Measurements from ENCODE around the gene ATXN7L1. TPM values are rescaled to one million over a fixed set of nuclear protein-coding genes. Genes with fewer than 3 reads are reported as not detected.

The ATXN7L1 gene
- total and polyA plus RNA-seq, 7 donors: 5.4 to 20.5 (median 12.8) TPM

DNA sequence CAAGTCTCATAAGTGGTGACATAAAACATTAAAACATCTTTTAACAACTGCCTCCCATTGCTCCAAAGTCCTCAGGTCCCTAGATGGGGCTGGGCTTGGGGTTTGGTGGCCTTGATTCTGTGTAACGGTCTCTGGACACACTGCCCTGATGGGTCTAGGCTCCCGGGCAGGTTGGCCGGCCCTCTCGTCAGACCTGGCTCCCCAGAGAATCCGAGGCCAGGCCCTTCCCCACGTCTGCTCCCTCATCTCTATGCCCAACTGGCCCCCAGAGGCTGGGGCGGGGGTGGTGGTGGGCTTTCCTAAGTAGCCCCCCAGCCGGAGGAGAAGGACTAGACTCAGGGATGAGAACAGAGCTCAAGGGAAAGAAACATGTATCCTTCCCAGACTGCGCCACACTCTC lies 263.6 kb downstream of the ATXN7L1 start:
- H3K27me3 ChIP-seq: no peaks in the 10 kb centered on the region

DNA sequence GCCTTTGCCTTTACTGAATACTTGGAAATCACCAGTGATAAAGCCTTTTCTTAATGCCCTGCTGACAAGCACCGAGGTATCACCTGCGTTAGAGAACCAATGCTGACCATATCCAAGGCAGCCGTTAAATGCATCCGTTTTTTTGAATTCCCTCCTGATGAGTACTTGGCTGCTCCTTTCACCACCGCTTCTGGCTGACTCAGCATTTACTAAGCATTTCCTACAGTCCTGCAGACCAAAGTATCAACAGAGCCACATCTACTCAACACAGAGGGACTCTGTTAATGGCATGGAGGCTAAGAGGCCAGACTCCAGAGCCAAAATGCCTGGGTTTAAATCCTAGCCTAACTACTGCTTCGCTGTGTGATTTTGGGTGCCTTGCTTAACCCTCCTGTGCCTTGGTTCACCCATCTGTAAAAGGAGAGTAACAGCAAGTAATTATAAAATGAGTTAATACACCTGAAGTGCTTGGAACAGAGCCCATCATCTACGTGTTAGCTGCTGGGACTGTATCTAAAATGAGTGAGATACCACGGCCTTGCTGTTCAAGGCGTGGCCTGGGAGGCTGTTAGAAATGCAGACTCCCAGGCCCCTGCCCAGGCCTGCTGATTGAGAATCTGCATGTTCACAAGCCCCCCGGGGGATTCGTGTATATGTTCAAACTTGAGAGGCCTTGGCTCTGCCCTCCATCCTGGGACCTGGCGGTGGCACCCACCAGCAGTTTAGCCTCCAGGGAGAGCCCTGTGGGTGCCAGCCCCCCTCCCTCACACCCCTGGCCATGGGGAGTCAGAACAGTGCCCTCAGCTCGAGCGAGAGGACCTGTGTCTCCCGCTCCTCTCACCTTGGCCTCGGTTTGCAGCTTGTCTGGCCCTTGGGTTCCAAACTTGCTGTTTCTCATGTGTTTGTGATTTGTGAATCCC lies 264.3 kb downstream of the ATXN7L1 start:
- no peaks in the 10 kb centered on the region for H3K27me3 ChIP-seq
- H3K36me3 ChIP-seq: peaks cover 12 to 55% (median 15%) of the 10 kb centered on the region in 4 donors
- no peaks in the 10 kb centered on the region for H3K9me3 ChIP-seq
- peak; percentile 60 for DNase-seq
- H3K4me3 ChIP-seq: no peak overlapping the region
- intact Hi-C loops (cut with DNase I): no loop called here
- 87 to 92% methylated on average over 16 of the region's 16 CpGs for WGBS, 2 donors
- no peak for TF ChIP-seq EP300 (IDR thresholded peaks at IDR 0.05)
- no peak for TF ChIP-seq POLR2AphosphoS5 (IDR thresholded peaks at IDR 0.05)
- no peak for TF ChIP-seq POLR2A (IDR thresholded peaks at IDR 0.05)
- TF ChIP-seq, protein P1, sequence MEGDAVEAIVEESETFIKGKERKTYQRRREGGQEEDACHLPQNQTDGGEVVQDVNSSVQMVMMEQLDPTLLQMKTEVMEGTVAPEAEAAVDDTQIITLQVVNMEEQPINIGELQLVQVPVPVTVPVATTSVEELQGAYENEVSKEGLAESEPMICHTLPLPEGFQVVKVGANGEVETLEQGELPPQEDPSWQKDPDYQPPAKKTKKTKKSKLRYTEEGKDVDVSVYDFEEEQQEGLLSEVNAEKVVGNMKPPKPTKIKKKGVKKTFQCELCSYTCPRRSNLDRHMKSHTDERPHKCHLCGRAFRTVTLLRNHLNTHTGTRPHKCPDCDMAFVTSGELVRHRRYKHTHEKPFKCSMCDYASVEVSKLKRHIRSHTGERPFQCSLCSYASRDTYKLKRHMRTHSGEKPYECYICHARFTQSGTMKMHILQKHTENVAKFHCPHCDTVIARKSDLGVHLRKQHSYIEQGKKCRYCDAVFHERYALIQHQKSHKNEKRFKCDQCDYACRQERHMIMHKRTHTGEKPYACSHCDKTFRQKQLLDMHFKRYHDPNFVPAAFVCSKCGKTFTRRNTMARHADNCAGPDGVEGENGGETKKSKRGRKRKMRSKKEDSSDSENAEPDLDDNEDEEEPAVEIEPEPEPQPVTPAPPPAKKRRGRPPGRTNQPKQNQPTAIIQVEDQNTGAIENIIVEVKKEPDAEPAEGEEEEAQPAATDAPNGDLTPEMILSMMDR (IDR thresholded peaks at IDR 0.05): no peak
- H3K27ac ChIP-seq: no peak overlapping the region
- no peaks in the 10 kb centered on the region for H3K4me1 ChIP-seq

More for the DNA sequence above, 263.6 kb downstream of the ATXN7L1 start:
- no peak overlapping the region for H3K4me3 ChIP-seq
- H3K4me1 ChIP-seq: no peaks in the 10 kb centered on the region
- peaks cover 12 to 57% (median 18%) of the 10 kb centered on the region in 4 donors for H3K36me3 ChIP-seq
- TF ChIP-seq, protein P1 (IDR thresholded peaks at IDR 0.05): no peak
- intact Hi-C loops (cut with DNase I): no loop called here
- 93 to 95% methylated on average over 9 of the region's 9 CpGs for WGBS, 2 donors
- H3K9me3 ChIP-seq: no peaks in the 10 kb centered on the region
- no peak overlapping the region for H3K27ac ChIP-seq
- DNase-seq: peak; percentile 53

DNA sequence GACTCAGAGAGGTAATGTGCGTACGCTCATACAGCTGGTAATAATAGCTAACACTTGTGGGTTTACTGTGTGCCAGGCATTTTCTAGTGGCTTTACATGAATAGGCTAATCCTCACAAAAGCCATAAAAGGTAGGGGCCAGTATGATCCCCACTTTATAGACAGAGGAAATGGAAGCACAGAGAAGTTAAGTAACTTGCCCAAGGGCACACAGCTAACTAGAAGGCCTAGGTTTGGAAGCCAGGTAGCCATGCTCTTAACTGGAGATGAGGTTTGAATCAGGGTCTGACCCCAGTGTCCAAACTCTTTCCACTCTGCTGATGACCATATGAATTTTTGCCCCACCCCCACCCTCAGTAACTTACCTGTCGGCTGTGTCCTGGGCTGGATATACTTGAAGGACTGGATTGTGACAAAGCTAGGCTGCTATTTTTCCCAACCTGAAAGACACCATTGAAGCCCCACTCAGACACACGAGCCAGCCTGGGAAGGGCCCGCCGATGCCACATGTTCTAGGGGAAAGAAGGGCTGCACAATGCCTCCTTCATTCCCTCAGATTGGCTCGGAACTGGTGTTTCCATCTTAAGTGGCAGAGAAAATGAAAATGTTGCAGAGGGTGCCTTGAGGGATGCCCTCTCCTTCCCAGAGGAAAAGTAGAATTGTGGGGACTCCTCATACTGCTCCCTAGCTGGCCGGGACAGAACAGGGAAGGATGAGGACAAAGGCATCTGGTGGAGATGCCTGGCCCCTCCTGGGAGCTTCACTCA lies 266.1 kb downstream of the ATXN7L1 start:
- intact Hi-C loops (cut with DNase I): no loop called here
- TF ChIP-seq, protein P1 (IDR thresholded peaks at IDR 0.05): no peak
- TF ChIP-seq EP300 (IDR thresholded peaks at IDR 0.05): no peak
- TF ChIP-seq POLR2AphosphoS5 (IDR thresholded peaks at IDR 0.05): no peak
- no peak for TF ChIP-seq POLR2A (IDR thresholded peaks at IDR 0.05)
- no peak overlapping the region for H3K4me3 ChIP-seq
- peak; percentile 27 for DNase-seq
- no peaks in the 10 kb centered on the region for H3K27me3 ChIP-seq
- no peaks in the 10 kb centered on the region for H3K9me3 ChIP-seq
- WGBS, 2 donors: 96 to 97% methylated on average over 8 of the region's 8 CpGs
- peaks cover 8 to 41% (median 14%) of the 10 kb centered on the region in 4 donors for H3K36me3 ChIP-seq
- H3K4me1 ChIP-seq: peaks cover 0 to under 1% (median 0%) of the 10 kb centered on the region in 4 donors
- no peak overlapping the region for H3K27ac ChIP-seq

DNA sequence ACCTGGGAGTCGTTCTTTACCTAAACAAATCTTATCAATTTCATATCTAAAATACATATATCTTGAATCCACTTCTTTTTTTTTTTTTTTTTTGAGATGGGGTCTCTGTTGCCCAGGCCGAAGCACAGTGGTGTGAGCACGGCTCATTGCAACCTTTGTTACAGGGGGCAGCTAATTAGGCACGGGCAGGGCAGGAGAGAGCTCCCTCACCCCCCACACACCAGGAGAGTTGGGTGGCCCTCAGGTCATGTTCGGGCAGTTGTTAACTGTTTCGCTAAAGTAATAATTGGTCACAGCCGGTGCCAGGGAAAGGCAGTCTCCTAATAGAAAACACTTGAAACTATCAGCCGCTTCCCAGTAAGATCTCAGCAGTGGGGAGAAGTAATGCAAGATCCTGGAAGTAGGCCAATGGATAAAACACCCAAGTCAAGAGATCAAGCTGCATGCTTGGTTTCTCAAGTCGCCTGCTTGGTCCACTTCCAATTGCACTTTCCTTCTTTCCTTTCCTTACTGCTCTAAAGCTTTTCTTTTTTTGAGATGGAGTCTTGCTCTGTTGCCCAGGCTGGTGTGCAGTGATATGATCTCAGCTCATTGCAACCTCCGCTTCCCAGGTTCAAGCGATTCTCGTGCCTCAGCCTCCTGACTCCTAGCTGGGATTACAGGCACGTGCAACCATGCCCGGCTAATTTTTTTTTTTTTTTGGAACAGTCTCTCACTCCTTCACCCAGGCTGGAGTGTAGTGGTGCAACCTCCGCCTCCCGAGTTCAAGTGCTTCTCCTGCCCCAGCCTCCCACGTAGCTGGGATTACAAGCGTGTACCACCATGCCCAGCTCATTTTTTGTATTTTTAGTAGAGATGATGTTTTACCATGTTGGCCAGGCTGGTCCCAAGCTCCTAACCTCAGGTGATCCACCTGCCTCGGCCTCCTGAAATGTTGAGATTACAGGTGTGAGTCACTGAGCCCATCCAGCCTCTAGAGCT lies 273.8 kb downstream of the ATXN7L1 start:
- 85 to 87% methylated on average over 19 of the region's 19 CpGs for WGBS, 2 donors
- TF ChIP-seq POLR2A (IDR thresholded peaks at IDR 0.05) (no peak), EP300 (IDR thresholded peaks at IDR 0.05) (no peak), POLR2AphosphoS5 (IDR thresholded peaks at IDR 0.05) (no peak)
- TF ChIP-seq, protein P1 (IDR thresholded peaks at IDR 0.05): no peak
- DNase-seq: peak; percentile 43
- H3K27ac ChIP-seq: no peak overlapping the region
- no peaks in the 10 kb centered on the region for H3K27me3 ChIP-seq
- no peak overlapping the region for H3K4me3 ChIP-seq
- H3K9me3 ChIP-seq: no peaks in the 10 kb centered on the region
- H3K36me3 ChIP-seq: peaks cover 0 to 3% (median 0%) of the 10 kb centered on the region in 4 donors
- intact Hi-C loops (cut with DNase I): no loop called here
- peaks cover 0 to 10% (median 2%) of the 10 kb centered on the region in 4 donors for H3K4me1 ChIP-seq
